Vagina (tissue), 2 donors: ENCODE measurements around the gene COX10. TPM values are rescaled to one million over a fixed set of nuclear protein-coding genes. Genes with fewer than 3 reads are reported as not detected.

Source experiments
- DNase-seq, 2 donors: peaks; one replicate each; pipeline ENCODE4 v3.0.0-alpha.2; 2017; ENCODE audit errors: extremely low spot score in 2 of 2
- H3K27ac ChIP-seq: fragments of 200-600 bp; sonication (generic); one replicate; pipeline ENCODE4 v1.5.1; 2019
- H3K27me3 ChIP-seq: fragments of 200-600 bp; sonication (generic); one replicate; pipeline ENCODE4 v1.5.1; 2019
- H3K36me3 ChIP-seq, 2 donors: fragments of 200-600 bp; sonication (generic); one replicate each; pipeline ENCODE4 v1.5.1; 2017 to 2019
- H3K4me1 ChIP-seq: fragments of 200-600 bp; sonication (generic); one replicate; pipeline ENCODE4 v1.5.1; 2019
- H3K4me3 ChIP-seq, 2 donors: fragments of 200-600 bp; sonication (generic); 1 replicate in 1 of 2; 2 replicates in 1 of 2; pipeline ENCODE4 v1.5.1; 2016 to 2019
- H3K9me3 ChIP-seq: fragments of 200-600 bp; sonication (generic); one replicate; pipeline ENCODE4 v1.5.1; 2019
- CTCF ChIP-seq, 3 experiments: fragments of 450-650 bp in 2 of 3; fragments of 200-600 bp in 1 of 3; sonication (generic) in 1 of 3; IDR thresholded peaks; one replicate each; pipeline ENCODE4 v1.5.1; 2017 to 2019; ENCODE audit warnings: antibody characterized with exemption in 3 of 3, mild to moderate bottlenecking in 2 of 3, moderate library complexity in 2 of 3
- POLR2A ChIP-seq, 2 donors: fragments of 450-650 bp; IDR thresholded peaks; one replicate each; pipeline ENCODE4 v1.6.1; 2017; ENCODE audit warnings: antibody characterized with exemption in 2 of 2, mild to moderate bottlenecking in 2 of 2, moderate library complexity in 2 of 2
- POLR2AphosphoS5 ChIP-seq, 2 donors: sonication (generic); formaldehyde crosslinking; IDR thresholded peaks; one replicate each; pipeline ENCODE4 v1.9.0; 2017; ENCODE audit warnings: antibody characterized with exemption in 2 of 2, mild to moderate bottlenecking in 2 of 2, low read depth in 1 of 2; ENCODE audit not compliant: insufficient read depth in 1 of 2
- intact Hi-C: fragments of 100-400 bp; cut with DNase I; formaldehyde crosslinking; loops from one replicate; pipeline ENCODE4 v1.15.1; 2023
- total RNA-seq: library from RNA; depleted of rRNA; stranded (reverse); fragments of >200 nt; gene quantifications from one replicate; pipeline ENCODE4 v1.2.3, GENCODE V29; 2016

COX10 gene
- total RNA-seq, 1 donor from 2014 or later = 27.5 TPM

DNA sequence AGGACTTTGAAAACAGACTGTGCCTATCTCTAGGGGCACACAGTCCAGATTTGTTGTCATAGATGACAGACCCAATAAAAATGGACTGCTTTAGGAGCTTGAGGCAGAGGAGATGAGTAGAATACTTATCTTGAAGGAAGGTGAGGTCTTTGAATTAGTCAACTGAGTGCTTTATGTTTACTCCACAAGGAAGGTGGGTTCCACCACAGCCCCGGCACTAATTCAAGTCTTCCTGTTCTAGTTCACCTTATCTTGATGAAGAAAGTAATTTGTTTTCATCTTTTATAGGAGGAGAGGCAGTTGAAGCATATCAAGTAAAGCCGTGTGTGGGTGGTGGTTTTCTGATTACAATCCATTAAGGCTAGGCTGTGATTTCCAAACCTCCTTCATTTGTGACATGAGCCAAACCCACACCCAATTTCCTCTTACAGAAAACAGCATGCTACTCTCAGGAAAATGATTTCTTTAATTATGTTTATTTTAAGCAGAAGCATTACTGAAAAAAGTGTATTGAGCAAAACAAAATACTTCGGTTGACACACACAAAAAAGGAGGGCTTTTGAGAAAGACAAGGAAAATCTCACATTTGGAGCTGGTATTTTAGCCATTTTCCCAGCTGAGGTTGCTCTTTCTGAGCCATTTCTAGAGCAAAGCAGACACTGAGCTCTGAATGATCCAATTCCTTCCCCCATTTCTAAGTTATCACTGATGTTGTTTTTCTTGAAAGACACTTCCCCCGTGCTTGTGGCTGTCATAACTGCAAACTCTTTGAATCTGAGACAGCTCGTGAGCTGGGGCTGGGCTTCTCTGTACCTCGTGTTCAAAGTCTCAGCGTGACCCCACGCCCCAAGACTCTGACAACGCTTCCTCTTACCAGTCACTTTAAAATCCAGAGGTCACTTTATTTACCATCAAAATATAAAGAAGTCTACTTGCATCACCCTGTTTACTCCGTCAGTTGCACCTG is 132.0 kb downstream of the COX10 start:
- no peaks in the 10 kb centered on the region for H3K9me3 ChIP-seq
- H3K36me3 ChIP-seq = no peaks in the 10 kb centered on the region
- no peak for DNase-seq
- no peaks in the 10 kb centered on the region for H3K27me3 ChIP-seq
- intact Hi-C loops = no loop called here
- H3K4me1 ChIP-seq = peaks cover 26% of the 10 kb centered on the region
- no peak overlapping the region for H3K4me3 ChIP-seq
- TF ChIP-seq POLR2A (IDR thresholded peaks at IDR 0.05) = no peak
- no peak for TF ChIP-seq CTCF (IDR thresholded peaks at IDR 0.05)
- TF ChIP-seq POLR2AphosphoS5 (IDR thresholded peaks at IDR 0.05; ENCODE audit: insufficient read depth in 1 of 2, low read depth in 1 of 2) = peak in 1 of 2 donors; percentile 23
- H3K27ac ChIP-seq = peak overlapping the region; percentile 61

GRCh38 chr17:14201988-14202380 is 132.7 kb downstream of the COX10 start:
- Histone ChIP-seq H3K27me3 (no peaks in the 10 kb centered on the region), H3K4me1 (peaks cover 26% of the 10 kb centered on the region), H3K27ac (peak overlapping the region; percentile 61), H3K9me3 (no peaks in the 10 kb centered on the region), H3K4me3 (no peak overlapping the region), H3K36me3 (peaks cover 0 to 1% of the 10 kb centered on the region in 2 donors)
- no peak for TF ChIP-seq CTCF (IDR thresholded peaks at IDR 0.05)
- TF ChIP-seq POLR2AphosphoS5 (IDR thresholded peaks at IDR 0.05; ENCODE audit: insufficient read depth in 1 of 2, low read depth in 1 of 2) = no peak
- no peak for TF ChIP-seq POLR2A (IDR thresholded peaks at IDR 0.05)
- intact Hi-C loops = no loop called here
- DNase-seq = no peak

DNA sequence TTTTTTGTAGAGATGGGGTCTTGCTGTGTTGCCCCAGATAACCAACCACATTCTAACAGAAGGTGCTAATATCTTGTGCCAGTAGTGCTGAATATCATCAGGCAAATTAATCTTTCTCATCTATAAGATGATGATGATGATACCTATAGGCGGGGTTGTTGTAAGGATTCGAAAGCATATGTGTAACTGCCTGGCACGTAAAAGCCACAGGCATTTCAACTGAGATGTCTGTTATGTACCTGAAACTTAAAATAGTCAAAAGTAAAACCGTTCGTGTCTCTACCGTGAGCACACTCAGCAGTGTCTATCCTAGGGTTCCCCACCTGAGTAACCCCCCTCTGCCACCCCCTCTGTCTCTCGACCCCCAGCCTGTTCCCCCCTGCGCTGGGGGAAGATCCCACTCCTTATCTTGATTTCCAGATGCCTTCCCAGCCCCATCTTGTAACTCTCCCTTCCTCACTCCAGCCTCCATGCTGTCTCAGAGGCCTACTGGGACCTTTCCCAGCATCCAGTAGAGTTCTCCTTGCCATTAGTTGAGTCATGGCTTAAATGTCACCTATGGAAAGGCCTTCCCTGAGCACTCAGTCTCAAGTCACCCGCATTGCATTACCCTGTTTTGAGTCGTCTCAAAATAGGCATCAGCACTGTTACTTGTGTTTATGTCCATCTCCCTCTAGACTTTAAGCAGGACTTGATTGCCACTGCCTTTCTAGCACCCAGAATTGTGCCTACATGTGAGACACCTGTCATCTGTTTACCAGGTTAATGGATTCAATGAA is 133.3 kb downstream of the COX10 start:
- H3K27ac ChIP-seq = peak overlapping the region; percentile 61
- no peak for DNase-seq
- TF ChIP-seq POLR2AphosphoS5 (IDR thresholded peaks at IDR 0.05; ENCODE audit: insufficient read depth in 1 of 2, low read depth in 1 of 2) (no peak), POLR2A (IDR thresholded peaks at IDR 0.05) (no peak)
- H3K9me3 ChIP-seq = no peaks in the 10 kb centered on the region
- H3K4me3 ChIP-seq = no peak overlapping the region
- H3K4me1 ChIP-seq = peaks cover 26% of the 10 kb centered on the region
- no peaks in the 10 kb centered on the region for H3K27me3 ChIP-seq
- intact Hi-C loops = no loop called here
- H3K36me3 ChIP-seq = peaks cover 0 to 7% of the 10 kb centered on the region in 2 donors

GRCh38 chr17:14203388-14203787 is 134.1 kb downstream of the COX10 start:
- no peak overlapping the region for H3K4me3 ChIP-seq
- DNase-seq = no peak
- no peaks in the 10 kb centered on the region for H3K27me3 ChIP-seq
- TF ChIP-seq POLR2A (IDR thresholded peaks at IDR 0.05) = no peak
- no peak for TF ChIP-seq POLR2AphosphoS5 (IDR thresholded peaks at IDR 0.05; ENCODE audit: insufficient read depth in 1 of 2, low read depth in 1 of 2)
- no peak for TF ChIP-seq CTCF (IDR thresholded peaks at IDR 0.05)
- no peak overlapping the region for H3K27ac ChIP-seq
- H3K36me3 ChIP-seq = peaks cover 0 to 16% of the 10 kb centered on the region in 2 donors
- no peaks in the 10 kb centered on the region for H3K9me3 ChIP-seq
- peaks cover 26% of the 10 kb centered on the region for H3K4me1 ChIP-seq
- intact Hi-C loops = no loop called here

DNA sequence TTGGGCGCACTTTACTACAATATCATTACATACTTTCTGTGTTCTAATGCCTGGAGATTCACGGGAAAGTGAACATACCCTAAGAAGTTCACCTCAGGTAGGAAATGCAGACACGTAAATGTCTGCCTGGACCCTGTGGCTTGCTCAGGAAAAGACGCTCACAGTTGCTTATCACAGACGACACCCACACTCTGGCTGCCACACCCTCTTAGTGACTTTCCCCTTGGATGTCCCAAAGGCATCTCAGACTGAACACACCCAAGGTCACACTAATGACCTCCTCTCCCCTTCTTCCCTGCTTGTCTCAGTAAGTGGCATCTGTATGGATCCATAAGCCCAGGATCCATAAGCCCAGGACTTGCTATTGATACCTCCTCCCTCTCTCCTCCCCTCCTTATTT is 134.8 kb downstream of the COX10 start:
- intact Hi-C loops = no loop called here
- TF ChIP-seq POLR2A (IDR thresholded peaks at IDR 0.05) = no peak
- no peak for TF ChIP-seq POLR2AphosphoS5 (IDR thresholded peaks at IDR 0.05; ENCODE audit: insufficient read depth in 1 of 2, low read depth in 1 of 2)
- no peak for TF ChIP-seq CTCF (IDR thresholded peaks at IDR 0.05)
- Histone ChIP-seq H3K27ac (no peak overlapping the region), H3K36me3 (peaks cover 0 to 20% of the 10 kb centered on the region in 2 donors), H3K4me1 (peaks cover 26% of the 10 kb centered on the region), H3K27me3 (no peaks in the 10 kb centered on the region), H3K4me3 (no peak overlapping the region), H3K9me3 (no peaks in the 10 kb centered on the region)
- DNase-seq = no peak
